ENCODE data around the gene BCO2.

The BCO2 gene

DNA sequence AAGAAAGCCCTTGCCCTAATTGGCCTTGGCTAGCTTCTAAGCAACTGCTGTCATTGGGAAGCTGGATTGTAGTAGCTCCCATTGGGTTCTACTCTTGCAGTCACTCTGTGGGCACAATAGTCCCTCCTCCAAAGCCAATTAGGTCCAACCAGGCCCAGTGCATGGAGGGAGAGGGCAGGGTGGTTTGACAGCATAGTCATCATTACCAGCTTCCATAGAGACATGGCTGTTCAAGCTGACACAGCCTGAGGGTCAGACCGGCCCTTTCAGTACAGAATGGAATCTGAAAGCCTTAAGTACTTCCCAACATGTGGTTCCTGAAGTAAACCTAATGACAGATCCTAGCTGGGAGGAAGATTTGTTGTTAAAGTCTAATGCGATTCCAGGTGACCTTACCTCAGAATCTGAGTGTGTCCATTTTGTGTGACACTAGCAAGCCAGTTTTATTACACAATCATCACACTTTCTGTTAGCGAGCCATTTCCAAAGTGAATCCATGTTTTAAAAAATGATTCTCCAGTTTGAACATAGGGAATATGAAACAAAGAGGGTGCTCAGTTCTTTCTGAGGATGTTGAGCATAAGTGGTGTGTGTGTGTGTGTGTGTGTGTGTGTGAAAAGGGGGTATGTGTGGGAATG, 78.4 kb downstream of the BCO2 start:
- no peak for DNase-seq

GRCh38 chr11:112255067-112255720, 79.9 kb downstream of the BCO2 start:
- no peak for DNase-seq

- no peak for DNase-seq
Observed at GRCh38 chr11:112260490-112260889, 85.2 kb downstream of the BCO2 start, which contains the start of gene PLET1. TSS of gene PLET1 (minus strand) at chr11:112260860. CDS start at chr11:112260589, 271 bp downstream.

DNA sequence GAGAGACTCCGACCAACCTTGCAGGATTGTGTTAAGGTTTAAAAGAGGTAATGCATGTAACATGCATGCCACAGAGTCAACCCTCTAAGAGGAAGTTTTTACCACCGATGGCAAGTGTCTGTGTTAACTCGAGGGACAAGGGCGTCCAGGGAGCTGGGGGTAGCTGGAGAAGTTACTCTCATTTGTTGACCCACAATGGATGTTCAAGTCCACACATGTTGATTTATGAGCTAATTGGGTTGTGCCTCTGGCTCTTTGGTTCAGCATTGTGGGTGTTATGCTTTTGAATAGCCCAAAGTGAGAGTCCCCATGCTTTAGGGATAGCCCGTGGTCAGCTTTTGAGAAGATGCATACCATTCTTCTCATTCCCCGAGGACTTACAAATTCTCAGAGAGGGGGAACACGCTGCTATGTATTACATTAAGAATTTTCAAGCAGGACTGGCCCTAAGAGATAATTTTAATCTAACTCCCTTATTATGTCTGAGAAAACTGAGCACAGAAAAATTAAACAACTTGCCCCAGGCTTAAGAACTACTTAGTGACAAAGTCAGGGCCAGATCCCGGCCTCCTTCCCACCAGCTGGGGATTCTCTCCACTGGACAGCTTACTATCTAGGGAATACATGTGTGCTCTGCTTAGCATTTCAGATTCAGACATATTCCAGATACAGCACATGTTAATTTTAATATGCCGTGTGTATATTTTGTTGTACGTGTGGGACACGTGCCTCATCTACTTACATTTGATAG, 90.5 kb downstream of the BCO2 start:
- DNase-seq, result no peak

DNA sequence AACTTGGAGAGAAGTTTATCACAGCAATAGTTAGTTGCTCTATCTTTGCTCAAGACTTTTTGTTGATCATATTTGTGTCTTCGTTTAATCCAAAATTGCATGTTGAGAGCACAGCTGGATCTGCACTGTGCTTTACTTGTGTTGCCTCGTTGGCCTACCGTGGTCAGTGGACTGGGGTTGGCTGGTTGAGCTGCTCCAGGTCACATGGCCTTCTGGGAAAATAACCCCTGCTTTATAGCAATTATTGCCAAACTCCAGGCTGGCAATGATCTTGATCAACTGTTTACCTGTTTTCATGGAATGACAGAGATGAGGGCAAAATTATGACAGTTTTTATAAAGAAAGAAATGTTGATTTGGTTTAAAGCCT, 91.1 kb downstream of the BCO2 start:
- no peak for DNase-seq

DNA sequence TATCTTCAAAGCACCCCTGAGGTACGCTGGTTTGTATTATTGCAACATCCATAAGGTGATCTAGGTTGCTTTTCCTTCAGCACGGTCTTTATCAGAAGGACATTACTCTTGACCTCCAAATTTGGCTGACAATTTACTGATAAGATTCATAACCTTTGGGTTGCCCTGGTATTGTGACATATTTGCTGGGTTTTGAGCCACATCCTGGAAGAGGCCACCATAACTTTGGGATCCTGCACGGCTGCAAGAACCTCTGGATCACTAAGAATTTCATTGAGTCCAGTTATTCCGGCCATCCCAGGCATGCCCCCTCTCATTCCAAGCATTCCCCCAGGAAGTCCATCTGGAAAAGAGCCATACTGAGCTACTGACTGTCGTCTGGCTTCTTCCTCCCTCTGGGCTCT, 91.9 kb downstream of the BCO2 start:
- DNase-seq, result no peak

DNA sequence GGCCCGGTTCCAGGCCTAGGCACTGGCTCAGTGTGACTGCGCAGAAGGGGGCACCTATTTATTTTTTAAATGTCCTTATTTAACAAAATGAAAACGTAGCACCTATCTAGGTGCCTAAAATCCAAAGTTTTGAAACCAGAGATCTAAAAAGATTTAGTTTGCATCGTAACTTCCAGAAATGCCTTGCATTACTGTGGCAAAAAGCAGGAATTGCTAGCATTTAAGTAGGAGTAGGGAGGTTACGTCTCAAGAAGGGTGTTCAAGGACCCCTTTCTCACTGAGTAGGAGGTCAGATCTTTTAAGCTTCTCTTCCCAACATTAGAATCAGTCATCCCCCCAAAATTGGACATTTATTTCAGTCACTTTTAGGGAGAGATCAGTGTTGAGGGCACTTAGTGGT, 93.1 kb downstream of the BCO2 start:
- no peak for DNase-seq
